ENCODE data around the gene VWA2.

DNA sequence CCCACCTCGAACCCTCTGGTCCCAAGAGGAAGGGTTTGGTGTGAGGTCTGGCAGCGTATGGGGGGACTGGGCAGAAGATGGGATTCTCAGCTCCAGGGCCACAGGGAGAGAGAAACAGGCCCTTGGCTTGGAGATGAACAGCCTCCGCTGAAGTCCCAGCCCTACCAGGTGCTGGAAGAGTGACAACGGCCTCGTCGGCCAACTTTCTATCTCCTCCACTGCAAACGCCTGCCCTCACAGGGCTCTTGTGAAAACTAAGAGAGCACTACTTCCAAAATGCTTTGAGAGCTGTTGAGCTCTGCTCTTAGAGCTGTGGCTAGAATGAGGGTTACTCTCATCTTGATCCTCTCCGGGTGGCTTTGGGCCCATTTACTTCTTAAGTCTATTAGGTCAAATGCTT, 101.8 kb downstream of the VWA2 start:
- no peak for TF ChIP-seq JUN (IDR thresholded peaks at IDR 0.05; ENCODE audit: borderline replicate concordance, insufficient read depth, insufficient read length, low read depth)
- TF ChIP-seq POLR2A (IDR thresholded peaks at IDR 0.05; ENCODE audit: low read depth, low read length), result no peak
- TF ChIP-seq, protein P1, sequence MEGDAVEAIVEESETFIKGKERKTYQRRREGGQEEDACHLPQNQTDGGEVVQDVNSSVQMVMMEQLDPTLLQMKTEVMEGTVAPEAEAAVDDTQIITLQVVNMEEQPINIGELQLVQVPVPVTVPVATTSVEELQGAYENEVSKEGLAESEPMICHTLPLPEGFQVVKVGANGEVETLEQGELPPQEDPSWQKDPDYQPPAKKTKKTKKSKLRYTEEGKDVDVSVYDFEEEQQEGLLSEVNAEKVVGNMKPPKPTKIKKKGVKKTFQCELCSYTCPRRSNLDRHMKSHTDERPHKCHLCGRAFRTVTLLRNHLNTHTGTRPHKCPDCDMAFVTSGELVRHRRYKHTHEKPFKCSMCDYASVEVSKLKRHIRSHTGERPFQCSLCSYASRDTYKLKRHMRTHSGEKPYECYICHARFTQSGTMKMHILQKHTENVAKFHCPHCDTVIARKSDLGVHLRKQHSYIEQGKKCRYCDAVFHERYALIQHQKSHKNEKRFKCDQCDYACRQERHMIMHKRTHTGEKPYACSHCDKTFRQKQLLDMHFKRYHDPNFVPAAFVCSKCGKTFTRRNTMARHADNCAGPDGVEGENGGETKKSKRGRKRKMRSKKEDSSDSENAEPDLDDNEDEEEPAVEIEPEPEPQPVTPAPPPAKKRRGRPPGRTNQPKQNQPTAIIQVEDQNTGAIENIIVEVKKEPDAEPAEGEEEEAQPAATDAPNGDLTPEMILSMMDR (IDR thresholded peaks at IDR 0.05; ENCODE audit: extremely low read depth in 1 of 2, insufficient read depth in 1 of 2, low read depth in 1 of 2, low read length in 2 of 2), result no peak
